NCI-H510A (cell line): ENCODE results near the gene CENPP.
"Not testable (repeated sequence)": the region's sequence is repeated elsewhere in the genome, so short reads cannot be mapped to it uniquely, and the experiment has no call there.

Experiments
- DNase-seq: peaks from one replicate; lab custom pipeline; 2025; lab: John Stamatoyannopoulos, UW

The CENPP gene

DNA sequence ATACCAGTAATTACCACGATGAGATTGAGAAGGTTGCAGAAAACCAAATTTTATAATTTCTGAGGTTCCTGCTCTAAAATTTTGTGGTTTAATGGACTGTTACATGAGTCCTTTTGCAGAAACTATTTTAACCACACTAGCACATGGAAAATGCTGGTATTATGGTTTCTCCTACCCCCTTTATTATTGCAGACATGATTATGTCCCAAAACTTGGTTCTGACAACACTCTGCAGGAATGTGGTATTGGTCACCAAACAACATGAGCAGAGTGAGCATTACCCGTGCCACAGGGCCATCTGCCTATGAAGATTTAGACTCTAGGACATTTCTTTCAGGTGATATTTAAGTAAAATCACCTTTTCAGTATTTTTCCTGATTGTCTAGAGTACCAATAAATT lies 212.8 kb downstream of the CENPP start:
- no peak for DNase-seq

DNA sequence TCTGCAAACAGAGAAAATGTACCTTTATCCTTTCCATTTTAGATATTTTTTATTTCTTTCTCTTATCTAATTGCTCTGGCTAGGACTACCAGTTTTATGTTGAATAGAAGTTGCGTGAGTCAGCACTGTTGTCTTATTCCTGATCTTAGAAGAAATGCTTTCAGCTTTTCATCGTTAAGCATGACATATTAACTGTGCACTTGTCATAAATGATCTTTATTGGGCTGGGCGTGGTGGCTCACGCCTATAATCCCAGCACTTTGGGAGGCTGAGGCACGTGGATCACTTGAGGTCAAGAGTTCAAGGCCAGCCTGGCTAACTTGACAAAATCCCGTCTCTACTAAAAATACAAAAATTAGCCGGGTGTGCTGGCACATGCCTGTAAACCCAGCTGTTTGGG lies 218.2 kb downstream of the CENPP start:
- no peak for DNase-seq

DNA sequence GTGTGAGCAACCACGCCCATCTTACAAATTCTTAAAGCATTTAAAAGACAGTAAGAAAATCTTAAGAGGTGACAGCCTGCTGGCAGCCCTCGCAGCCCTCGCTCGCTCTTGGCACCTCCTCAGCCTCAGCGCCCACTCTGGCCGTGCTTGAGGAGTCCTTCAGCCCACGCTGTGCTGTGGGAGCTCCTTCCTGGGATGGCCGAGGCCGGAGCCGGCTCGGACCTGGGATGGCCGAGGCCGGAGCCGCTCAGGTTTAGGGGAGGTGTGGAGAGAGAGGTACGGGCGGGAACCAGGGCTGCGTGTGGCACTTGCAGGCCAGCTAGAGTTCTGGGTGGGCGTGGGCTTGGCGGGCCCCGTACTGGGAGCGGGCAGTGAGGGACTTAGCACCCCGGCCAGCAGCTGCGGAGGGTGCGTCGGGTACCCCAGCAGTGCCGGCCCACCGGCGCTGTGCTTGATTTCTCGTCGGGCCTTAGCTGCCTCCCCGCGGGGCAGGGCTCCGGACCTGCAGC lies 219.3 kb downstream of the CENPP start:
- DNase-seq: no peak

DNA sequence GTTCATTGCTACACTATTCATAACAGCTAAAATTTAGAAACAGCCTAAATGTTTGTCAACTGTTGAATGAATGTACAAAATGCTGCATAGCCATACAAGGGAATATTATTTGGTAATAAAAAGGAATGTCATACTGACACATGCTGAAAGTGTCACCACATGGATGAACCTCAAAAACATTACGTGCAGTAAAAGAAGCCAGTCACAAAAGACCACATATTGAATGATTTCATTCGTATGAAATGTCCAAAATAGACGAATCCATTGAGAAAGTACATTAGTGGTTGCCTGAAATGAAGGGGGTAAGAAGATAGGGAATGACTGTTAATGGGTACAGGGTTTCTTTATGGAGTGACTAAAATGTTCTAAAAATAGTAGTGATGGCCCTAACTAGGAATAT lies 221.6 kb downstream of the CENPP start:
- no peak for DNase-seq

DNA sequence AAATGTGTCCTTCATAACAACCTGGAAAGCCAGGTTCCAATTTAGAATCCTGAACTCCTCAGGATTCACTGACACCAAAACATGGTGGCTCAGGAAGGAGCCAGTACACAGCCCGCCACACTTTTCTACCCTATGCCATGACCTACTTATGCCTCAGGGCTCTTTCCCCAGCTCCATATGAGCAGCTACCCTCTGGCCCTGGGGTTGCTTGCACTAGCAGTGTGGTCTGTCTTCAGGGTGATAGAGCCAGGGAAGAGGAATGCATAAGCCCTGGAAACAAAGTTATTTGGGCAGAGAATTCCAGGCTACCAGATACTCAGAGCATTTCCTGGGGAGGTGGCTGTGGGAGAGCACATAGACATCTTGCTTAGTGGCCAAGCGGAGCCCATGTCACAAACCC lies 225.0 kb downstream of the CENPP start:
- DNase-seq: no peak

DNA sequence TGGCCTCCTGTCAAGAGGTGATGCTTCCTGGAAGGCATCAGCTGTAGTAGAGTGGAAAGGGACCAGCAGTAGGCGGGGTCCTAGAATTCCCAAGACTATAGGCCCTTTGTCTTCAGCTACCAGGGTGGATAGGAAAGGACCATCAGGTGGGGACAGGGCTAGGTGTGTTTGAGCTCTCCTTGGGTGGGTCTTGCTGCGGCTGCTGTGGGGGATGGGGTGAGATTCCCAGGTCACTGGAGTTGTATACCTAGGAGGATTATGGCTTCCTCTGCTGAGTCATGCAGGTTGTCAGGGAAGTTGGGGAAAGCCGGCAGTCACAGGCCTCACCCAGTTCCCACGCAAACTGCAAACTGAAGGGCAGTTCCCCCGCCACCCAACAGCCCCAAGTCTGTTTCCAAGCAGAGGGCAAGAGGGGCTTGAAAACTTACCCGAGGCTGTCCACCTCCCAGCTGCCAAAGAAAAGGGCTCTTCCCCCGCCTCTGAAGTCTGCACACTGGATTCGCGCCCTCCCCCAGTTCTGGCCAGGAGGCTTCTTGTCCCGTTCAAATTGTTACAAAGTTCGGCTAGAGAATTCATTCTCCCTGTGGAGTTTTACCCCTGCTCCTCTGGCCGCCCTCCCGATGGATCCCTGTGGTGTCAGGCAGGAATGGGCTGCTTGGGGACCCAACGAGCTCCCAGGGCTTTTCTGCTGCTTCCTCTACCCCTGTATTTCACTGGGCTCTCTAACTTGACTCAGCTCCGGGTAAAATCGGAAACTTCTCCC lies 233.0 kb downstream of the CENPP start:
- no peak for DNase-seq

DNA sequence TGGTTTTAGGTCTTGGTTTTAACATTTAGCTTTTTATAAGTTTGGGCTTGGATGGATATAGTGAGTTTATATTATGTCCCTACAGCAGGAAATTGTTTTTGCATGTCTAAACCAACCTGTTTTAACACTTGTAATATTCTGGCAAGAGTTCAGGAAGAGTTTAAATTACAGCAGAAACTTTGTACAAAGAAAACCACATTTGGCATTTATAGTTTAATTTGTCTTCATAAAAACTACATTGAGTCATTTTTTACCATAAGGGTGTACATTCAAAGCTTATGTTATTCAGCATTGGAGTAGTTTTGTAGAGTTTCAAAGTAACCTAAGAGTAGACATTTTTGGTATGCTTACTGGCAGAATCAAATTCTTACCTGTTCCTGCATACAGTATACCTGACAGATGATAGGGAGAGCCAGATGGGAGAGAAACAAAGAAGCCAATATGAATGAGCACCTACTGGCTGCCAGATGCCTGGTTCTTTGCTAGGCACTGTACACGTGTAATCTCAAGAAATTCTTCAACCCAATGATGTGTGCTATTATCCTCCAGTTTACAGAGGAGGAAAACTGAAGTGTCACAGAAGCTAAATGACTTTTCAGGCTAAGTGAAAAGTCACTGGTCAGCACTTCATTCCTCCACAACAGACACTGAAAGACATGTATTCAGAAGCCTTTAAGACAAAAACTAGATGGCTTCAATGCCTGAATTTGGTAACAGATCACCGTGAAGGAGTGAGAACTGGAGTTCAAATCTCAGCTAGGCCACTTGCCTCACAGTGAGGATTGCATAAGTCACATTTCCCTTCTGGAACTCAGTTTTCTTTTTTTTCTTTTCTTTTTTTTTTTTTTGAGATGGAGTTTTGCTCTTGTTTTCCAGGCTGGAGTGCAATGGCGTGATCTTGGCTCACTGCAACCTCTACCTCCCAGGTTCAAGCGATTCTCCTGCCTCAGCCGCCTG lies 235.9 kb downstream of the CENPP start:
- no peak for DNase-seq

DNA sequence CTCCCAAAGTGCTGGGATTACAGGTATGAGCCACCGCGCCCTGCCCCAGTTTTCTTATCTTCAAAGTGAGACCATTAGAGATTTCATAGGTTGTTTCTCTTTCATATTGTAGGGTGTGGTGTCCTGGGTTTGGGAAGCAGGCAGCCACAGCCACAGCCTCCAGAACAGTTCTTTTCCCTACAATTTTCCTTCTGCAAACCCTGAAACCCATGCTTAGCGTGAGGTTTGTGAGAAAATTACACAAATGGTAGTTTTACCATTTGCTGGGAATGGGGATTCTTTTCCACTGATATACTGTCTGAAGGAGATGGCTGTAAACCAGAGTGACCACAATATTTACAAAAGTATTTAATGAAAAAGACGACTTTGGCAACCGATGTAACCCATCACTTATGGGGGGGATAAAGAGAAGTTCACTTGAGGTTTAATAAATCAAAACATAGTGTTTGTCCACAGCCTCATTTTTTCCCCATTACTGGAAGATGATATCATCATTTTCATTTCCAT lies 236.8 kb downstream of the CENPP start:
- DNase-seq: no peak

DNA sequence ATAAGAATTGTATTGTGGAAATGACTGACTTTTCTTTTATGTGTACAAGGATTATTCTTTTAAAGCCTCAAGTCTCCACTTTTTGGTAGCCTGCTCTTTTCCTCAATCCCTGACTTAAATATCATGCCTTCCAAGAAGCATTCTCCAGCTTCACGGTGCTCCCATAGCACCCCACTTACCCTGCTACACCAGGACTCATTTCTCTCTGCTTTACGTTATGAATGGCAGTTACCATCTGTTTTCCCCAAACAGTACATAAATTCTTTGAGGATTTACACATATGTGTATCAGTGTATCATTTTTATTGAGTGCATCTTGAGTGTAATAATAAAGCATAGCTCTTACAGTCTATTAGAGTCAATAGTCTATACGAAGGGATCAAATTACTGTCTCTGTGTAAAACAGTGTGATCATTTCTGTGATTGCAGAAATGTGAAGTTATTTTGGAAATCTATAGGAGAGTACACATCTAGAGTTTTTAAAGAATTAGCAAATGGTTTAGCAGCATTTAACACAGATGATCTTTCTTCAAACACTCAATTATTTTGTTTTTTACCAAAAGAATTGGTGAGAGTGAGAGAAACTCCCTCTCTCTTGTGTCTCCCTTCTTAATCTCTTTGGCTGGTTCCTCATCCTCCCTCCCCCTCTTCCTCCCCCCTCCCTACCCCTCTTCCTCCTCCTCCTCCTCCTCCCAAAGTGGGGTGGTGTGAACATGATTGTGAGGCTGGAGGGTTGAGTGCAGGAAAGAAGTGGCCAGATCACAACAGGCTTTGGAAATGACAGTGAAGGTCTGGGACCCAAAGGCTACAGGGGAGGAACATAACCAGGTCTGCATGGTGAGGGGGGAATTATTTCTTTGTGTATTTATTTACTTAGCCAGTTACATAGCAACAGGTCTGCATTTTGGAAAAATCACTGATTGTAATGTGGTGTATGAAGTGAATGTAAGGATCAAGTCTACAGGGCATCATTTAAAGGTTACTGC lies 237.7 kb downstream of the CENPP start:
- no peak for DNase-seq

DNA sequence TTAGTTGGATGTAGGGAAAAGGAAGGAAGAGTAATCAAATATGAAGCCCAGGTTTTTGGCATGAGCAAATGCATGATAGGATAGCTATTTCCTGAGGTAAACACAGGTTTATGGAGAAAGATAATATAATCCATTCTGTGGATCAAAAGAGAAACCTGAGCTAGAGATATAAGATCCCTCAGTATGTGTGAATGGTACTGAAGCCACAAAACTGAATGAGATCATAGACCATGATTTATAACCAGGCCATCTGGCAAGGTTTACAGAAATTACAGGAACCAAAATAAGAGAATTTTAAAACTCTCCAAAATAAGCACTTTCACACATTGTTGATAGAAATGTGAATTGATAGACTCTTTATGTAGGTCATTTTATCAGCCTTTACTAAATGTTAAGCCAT lies 238.8 kb downstream of the CENPP start:
- no peak for DNase-seq

DNA sequence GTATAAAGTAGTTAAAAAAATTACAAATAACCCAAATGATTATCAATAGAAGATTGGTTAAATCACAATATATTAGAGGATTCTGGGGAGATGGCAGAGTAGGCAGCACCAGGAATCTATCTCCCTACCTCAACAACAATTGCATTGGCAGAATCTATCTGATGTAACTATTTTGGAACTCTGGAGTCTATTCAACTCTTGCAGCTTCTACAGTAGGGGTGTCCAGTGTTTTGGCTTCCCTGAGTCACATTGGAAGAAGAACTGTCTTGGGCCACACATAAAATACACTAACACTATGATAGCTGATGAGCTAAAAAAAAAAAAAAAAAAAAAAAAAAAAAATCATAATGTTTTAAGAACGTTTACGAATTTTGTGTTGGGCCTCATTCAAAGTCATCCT lies 239.2 kb downstream of the CENPP start:
- no peak for DNase-seq

DNA sequence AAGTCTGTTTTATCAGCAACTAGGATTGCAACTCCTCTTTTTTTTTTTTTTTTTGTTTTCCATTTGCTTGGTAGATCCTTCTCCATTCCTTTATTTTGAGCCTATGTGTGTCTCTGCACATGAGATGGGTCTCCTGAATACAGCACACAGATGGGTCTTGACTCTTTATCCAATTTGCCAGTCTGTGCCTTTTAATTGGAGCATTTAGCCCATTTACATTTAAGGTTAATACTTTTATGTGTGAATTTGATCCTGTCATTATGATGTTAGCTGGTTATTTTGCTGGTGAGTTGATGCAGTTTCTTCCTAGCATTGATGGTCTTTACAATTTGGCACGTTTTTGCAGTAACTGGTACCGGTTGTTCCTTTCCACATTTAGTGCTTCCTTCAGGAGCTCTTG lies 246.1 kb downstream of the CENPP start:
- DNase-seq: not testable (repeated sequence)

DNA sequence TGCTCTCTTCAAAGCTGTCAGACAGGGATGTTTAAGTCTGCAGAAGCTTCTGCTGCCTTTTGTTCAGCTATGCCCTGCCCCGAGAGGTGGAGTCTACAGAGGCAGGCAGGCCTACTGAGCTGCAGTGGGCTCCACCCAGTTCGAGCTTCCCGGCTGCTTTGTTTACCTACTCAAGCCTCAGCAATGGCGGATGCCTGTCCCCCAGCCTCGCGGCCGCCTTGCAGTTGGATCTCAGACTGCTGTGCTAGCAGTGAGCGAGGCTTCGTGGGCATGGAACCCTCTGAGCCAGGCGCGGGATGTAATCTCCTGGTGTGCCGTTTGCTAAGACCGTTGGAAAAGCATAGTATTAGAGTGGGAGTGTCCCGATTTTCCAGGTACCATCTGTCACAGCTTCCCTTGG lies 247.9 kb downstream of the CENPP start:
- not testable (repeated sequence) for DNase-seq

DNA sequence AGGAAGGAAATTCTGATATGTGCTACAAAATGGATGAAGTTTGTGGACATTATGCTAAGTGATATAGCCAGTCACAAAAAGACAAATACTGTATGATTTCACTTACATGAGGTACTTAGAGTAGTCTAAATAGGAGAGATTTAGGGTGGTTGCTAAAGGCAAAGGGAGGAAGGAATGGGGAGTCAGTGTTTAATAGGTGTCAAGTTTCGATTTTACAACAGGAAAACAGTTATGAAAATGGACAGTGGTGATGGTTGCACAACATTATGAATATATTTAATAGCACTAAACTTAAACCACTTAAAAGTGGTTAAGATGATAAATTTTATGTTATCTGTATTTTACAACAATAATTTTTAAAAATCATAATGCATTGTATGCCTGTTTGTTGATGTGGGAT lies 250.4 kb downstream of the CENPP start:
- DNase-seq: no peak

DNA sequence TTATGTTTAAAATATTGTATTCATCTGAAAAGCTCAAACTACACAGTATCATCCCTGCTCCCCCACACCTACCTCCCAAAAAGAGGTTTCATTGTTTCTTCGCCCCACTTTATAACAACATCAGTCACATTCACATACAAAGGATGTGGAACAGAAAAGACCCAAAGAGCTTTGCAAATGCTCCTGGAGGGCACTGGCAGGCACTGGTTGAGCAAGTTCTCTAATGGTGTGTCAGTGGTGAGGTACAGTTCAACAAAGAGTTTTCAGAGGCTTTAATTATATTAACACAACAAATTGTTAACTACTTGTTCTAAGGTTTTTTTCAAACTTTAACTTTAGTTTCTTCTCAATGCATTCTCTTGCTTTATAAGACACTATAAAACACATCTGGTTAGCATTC lies 264.2 kb downstream of the CENPP start:
- no peak for DNase-seq

DNA sequence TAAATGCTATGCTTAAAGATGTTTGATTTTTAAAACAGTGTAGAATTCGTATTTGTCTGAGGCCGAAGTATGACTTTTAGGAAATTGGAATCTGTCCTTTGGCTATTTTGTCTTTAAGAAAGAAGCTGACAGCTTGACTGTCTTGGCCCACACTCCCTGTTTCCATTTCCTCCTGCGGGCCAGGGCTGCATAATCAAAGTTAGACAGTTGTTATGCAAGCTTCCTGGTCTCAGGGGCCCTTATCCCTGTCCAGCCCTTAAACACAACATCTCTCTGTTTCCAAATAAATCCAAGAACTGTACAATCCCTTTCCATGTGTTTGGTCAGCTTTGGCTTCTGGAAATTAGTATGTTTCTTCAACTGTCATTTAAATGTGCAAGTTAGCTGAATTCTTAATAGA lies 264.6 kb downstream of the CENPP start:
- DNase-seq: no peak

DNA sequence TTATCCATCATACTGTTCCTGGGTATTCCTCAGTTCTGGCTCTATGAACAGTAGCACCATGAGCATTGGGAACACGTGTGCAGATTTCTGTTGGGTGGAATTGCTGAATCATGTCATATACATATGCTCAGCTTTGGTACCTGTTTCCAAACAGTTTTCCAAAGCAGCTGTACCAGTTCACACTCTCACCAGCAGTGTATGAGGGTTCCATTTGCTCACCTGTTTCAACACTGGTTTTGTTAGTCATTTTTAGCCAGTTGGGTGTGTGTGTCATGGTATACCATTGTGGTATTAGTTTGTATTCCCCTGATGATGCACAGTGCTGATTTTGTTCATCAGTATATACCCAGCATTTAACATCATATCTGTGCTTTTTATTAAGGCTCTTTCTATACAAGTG lies 266.8 kb downstream of the CENPP start:
- DNase-seq: no peak

DNA sequence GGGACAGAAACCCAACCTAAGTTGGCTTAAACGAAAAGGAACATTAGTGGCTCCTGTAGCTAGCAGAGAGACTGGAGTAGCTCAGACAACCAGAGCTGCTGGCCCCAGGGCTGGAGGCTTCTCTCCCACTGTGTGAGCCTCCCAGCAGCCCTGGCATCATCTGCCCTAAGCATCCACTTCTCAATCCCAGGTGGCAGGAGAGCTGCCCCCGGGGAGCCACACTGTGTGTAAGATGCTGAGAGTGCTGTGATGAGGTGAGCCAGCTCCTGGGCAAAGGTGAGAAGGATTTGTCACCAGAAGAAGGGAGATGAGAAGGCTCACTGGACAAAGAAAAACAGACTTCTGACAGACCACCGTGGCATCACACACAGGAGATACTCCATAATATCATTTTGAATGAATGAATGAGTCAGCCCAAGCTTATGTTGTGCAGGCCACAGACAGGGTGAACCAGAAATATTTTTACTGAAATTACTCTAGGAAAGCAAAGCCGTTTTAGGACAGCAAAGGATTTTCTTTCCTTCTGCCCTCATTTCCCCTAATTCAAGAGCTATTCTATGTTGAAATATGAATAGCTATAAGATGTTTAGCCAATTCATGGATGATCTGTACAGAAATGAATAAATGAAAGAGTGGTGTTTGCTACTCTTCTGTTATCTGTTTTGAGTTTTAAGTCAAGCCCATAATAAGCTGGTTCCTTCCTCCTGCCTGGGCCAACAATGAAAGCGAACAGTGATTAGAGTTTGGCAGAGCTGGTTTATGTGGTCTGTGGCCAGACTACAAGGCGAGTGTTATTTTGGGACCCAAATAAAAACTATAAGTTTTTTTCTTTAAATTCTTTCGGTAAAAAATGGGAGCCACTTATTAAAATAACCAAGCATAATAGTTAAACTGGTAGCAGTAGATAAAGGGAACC lies 267.5 kb downstream of the CENPP start:
- no peak for DNase-seq

DNA sequence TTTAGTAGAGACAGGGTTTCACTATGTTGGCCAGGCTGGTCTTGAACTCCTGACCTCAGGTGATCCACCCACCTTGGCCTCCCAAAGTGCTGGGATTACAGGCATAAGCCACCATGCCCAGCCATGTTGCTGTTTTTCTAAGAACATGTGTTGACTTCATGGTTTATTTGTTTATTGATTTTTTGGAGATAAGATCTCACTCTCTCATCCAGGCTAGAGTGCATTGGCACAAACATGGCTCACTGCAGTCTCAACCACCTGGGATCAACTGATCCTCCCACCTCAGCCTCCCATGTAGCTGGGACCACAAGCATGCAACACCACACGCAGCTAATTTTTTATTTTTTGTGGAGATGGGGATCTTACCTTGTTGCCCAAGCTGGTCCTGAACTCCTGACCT lies 269.3 kb downstream of the CENPP start:
- not testable (repeated sequence) for DNase-seq

DNA sequence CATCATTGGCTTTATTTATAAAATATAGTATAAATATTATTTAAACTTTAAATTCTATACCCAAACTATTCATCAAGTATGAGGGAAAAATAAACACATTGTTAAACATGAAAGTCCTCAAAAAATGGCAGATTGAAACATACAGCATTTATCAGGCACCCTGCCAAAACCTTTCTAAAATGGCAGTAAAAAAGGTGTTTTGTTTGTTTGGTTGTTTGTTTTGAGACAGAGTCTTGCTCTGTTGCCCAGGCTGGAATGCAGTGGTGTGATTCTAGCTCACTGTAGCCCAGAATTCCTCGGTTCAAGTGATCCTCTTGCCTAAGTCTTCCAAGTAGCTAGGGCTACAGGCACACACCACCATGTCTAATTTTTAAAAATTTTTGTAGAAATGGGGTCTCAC lies 270.2 kb downstream of the CENPP start:
- DNase-seq: no peak

DNA sequence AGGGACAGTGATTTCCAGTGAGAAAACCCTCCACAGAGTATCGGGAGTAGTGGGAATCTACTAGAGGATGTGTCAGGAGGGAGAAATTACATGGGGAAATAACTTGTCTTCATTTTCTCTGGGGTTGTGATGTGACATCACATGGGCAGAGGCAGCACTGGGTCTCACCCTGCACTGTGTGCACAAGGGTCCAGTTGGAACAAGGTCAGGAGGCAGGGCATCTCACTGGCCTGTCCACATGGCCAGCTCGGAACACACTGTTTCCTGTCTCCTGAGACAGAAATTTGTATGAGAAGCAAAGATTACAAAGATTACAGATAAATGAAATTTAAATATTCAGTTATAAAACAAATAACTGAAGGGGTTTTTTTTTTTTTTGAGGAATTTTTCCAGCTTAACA lies 272.6 kb downstream of the CENPP start:
- no peak for DNase-seq
